Measurements from ENCODE around the gene FLT3LG. TPM values are rescaled to one million over a fixed set of nuclear protein-coding genes. Genes with fewer than 3 reads are reported as not detected.

FLT3LG gene
- total and polyA plus RNA-seq, 9 of the 15 experiments (the other 6 are each of a cell fraction or from before 2014, with no cell fraction given): 0.31 to 6.4 (median 1.1) TPM

GRCh38 chr19:49488046-49488862 lies 14.2 kb downstream of the FLT3LG start:
- peaks cover 46% of the 10 kb centered on the region for H3K79me2 ChIP-seq (ENCODE audit: control insufficient read depth, insufficient read depth, low read length)
- peaks cover 3% of the 10 kb centered on the region for H3K9me1 ChIP-seq (ENCODE audit: control insufficient read depth, insufficient read depth, low read length)
- H3K27me3 ChIP-seq (ENCODE audit: control insufficient read depth in 2 of 2, insufficient read depth in 2 of 2, low read length in 2 of 2): no peaks in the 10 kb centered on the region
- intact Hi-C loops (cut with micrococcal nuclease): no loop called here
- H3K4me3 ChIP-seq: peak overlapping the region; percentile 100
- H3K4me2 ChIP-seq (ENCODE audit: insufficient read depth, low read length): peak overlapping the region; percentile 95
- peaks cover 53% of the 10 kb centered on the region for H3K36me3 ChIP-seq (ENCODE audit: control insufficient read depth, insufficient read depth, low read length)
- H3K4me1 ChIP-seq (replicated peaks in 1 of 2; ENCODE audit: control insufficient read depth in 2 of 2, insufficient read depth in 2 of 2, low read length in 2 of 2): peaks cover 19 to 30% of the 10 kb centered on the region in 2 experiments; a peak in 3 of 5 replicates
- H3K27ac ChIP-seq (ENCODE audit: extremely low read depth, low read depth, low read length): peak overlapping the region; percentile 99
- FAIRE-seq: no peak
- under 1% methylated on average over 26 of the region's 26 CpGs for WGBS (ENCODE audit: insufficient coverage, low coverage, missing lambda C conversion rate)
- in situ Hi-C loops (cut with MboI): no loop called here
- no peak overlapping the region for H2AFZ ChIP-seq (ENCODE audit: low read depth, low read length)
- ATAC-seq: no peak
- BruUV-seq (replicated peaks): no TSS peak
- CTCF ChIA-PET (ENCODE audit: low intra/inter-chr PET ratio): no interaction called here
- DNase-seq (ENCODE audit: extremely low read depth in 1 of 4, low spot score in 3 of 4): peak in 1 of 4 experiments; percentile 40
- H4K20me1 ChIP-seq (replicated peaks; ENCODE audit: control insufficient read depth, insufficient read depth, low read length): peaks cover 30% of the 10 kb centered on the region
- POLR2A ChIA-PET: interaction anchor here (0.6 to 3.0 kb wide), 22 partner anchors 8 to 994 kb away, joined by 3 to 16 read pairs (median 4); partner anchors contain the start of genes PIH1D1, PRMT1, RPS11 and RRAS
- H3K9me3 ChIP-seq (replicated peaks; ENCODE audit: control insufficient read depth, insufficient read depth, low read depth, low read length): no peaks in the 10 kb centered on the region
- peak overlapping the region; percentile 97 to 100 for H3K9ac ChIP-seq (ENCODE audit: insufficient read depth in 1 of 2, low read depth in 2 of 2, low read length in 2 of 2)
- TF ChIP-seq RBBP5 (IDR thresholded peaks at IDR 0.05; ENCODE audit: borderline replicate concordance, insufficient read depth, low read length, poor library complexity, severe bottlenecking) (peak; percentile 3), ZNF407 (IDR thresholded peaks at IDR 0.05; ENCODE audit: low read depth) (no peak), RFX7 (CRISPR knock-in tag; IDR thresholded peaks at IDR 0.05) (no peak), FOXK1 (CRISPR knock-in tag; IDR thresholded peaks at IDR 0.05; ENCODE audit: borderline replicate concordance) (no peak), SNRNP70 (optimal IDR thresholded peaks at IDR 0.05; ENCODE audit: low read depth, low read length) (peak; percentile 89), ZNF395 (CRISPR knock-in tag; IDR thresholded peaks at IDR 0.05) (peak; percentile 57; the same call in 1 of the 2 replicates), ZNF764 (CRISPR knock-in tag; IDR thresholded peaks at IDR 0.05; ENCODE audit: low read depth) (no peak)
- TF ChIP-seq, protein P1, sequence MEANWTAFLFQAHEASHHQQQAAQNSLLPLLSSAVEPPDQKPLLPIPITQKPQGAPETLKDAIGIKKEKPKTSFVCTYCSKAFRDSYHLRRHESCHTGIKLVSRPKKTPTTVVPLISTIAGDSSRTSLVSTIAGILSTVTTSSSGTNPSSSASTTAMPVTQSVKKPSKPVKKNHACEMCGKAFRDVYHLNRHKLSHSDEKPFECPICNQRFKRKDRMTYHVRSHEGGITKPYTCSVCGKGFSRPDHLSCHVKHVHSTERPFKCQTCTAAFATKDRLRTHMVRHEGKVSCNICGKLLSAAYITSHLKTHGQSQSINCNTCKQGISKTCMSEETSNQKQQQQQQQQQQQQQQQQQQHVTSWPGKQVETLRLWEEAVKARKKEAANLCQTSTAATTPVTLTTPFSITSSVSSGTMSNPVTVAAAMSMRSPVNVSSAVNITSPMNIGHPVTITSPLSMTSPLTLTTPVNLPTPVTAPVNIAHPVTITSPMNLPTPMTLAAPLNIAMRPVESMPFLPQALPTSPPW (CRISPR knock-in tag; IDR thresholded peaks at IDR 0.05): no peak
